HG03175 (cell line): Measurements from ENCODE around the gene TYROBP.
A peak's percentile ranks its signal among the peaks of the same experiment; 100 is the strongest.
"Not testable (repeated sequence)": the region's sequence is repeated elsewhere in the genome, so short reads cannot be mapped to it uniquely, and the experiment has no call there.

Experiments used
- ATAC-seq: cut with Tn5 transposase; IDR thresholded peaks from one replicate; pipeline ENCODE4 v1.9.1; 2021; ENCODE audit warnings: mild to moderate bottlenecking, moderate library complexity; ENCODE audit not compliant: unreplicated experiment

The TYROBP gene

GRCh38 chr19:35932291-35932936, 24.3 kb upstream of the TYROBP start:
- no peak for ATAC-seq

DNA sequence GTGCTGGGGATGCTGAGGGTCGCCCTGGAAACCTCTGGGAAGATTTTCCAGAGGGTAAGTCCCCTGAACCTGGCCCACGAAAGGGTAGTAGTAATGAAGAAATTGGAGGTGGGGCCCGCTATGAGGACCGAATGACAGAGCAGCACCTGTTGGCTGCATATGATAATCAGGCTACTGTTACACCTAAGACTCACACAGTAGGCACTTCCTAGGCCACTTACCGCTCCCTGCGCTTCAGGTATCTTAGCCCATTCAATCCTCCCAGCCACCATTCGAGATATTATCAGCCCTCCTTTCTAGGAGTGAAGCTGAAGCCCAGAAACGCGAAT, 23.7 kb upstream of the TYROBP start:
- peak; percentile 2 for ATAC-seq

DNA sequence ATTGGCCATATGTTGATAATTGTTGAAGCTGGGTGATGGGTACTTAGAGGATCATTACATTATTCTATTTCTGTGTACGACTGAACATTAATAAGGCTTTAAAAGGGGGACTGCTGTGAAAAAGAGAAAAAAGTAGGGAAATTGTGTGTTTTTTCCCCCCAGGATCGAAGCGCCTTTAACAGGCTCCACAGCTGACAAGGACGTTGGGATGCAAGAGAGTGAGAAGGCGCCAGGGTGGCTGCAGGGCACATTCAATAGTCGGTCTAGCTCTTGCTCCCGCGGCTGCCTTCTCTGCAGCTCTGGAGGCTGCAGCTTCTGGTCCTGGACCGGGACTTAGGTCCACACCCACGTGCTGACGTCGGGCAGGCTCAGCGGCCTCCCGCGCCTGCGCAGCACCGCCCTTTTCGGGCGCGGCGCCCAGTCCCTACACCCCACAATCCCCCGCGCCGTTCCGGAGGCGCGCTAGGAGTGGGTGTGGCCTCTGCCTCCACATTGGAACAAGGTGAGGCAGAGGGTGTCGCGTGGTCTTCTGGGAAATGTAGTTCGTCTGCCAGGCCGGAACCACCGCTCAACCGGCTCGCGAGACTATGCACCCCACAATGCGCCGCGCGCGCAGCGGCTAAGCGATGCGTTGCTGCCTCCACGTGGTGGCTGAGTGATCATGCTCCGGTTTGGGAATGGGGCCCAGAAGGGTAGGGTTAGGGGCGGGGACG, 23.2 kb upstream of the TYROBP start:
- peak; percentile 91 for ATAC-seq

DNA sequence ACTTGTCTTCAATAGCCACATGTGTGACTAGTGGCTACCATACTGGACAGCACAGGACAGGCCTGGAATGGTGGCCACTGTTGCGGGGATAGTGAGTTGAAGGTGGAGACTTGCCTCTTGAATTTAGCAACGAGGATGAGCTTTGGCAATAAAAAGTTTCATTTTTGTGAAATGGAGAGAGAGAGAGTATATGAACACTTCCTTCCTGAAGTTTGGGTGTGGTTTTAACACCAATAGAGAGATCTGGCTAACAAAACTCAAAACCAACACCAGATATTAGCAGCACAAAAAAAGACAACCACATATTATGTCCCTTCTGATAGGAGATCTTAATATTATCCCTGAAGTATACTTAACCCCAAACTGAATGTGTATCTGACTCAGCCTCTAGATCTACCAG, 21.8 kb upstream of the TYROBP start:
- no peak for ATAC-seq

- no peak for ATAC-seq
These were observed 20.4 kb upstream of the TYROBP start for GRCh38 chr19:35928507-35928906.

GRCh38 chr19:35925501-35925900, 17.4 kb upstream of the TYROBP start:
- ATAC-seq = no peak

DNA sequence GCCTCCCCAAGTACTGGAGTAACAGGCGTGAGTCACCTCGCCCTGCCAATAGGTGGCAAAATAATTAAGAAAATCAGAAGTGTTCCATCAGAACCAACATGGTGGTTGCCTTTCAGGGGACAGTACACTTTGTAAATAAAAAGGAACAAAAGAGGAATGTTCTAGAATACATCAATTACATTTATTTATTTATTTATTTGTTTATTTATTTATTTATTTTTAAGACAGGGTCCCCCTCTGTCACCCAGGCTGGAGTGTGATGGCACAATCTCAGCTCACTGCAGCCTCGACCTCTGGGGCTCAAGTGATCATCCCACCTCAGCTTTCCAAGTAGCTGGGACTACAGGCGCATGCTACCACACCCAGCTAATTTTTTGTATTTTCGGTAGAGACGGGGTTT, 12.9 kb upstream of the TYROBP start:
- ATAC-seq = no peak

DNA sequence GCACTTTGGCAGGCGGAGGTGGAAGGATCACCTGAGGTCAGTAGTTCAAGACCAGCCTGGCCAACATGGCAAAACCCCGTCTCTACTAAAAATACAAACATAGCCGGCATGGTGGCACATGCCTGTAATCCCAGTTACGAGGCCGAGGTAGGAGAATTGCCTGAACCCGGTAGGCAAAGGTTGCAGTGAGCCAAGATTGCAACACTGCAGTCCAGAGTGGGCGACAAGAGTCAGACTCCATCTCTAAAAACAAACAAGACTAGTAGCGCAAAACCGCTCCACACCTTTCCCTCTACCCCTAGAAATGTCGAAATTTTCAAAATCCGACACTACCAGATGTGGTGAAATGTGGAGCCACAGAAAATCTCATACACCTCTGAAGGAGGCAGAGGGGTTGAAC, 11.2 kb upstream of the TYROBP start:
- no peak for ATAC-seq

- ATAC-seq = no peak
These were observed 7.3 kb upstream of the TYROBP start for GRCh38 chr19:35915443-35915842.

DNA sequence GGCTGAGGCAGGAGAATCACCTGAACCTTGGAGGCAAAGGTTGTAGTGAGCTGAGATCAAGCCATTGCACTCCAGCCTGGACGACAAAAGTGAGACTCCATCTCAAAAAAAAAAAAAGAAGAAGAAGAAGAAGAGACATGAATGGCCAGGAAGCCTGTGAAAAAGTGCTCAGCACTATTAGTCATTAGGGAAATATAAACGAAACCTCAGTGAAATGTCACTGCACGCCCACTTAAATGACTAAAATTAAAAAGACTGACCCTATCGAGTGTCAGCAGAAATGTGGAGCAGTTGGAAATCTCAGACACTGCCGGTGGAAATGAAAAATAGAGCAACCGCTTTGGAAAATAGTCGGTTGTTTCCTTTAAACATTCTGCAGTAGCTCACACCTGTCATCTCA, 5.5 kb upstream of the TYROBP start:
- no peak for ATAC-seq

DNA sequence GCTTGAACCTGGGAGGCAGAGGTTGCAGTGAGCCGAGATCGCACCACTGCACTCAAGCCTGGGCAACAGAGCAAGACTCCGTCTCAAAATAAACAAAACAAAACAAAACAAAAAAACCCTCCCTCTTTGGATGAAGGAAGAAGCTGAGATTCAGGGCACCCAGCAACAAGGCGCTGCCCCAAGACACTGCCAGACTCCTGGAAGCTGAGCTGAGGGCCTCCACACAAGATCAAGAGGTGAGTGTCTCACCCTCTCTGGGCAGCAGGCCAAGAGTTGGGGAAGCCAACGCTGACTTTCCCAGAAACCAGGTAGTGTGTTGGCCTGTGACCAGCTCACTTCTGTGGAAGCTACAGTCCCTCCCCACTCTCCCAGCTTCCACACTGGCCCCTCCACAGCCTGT, 3.7 kb upstream of the TYROBP start:
- ATAC-seq = no peak

GRCh38 chr19:35911173-35911572, 3.1 kb upstream of the TYROBP start:
- no peak for ATAC-seq

- ATAC-seq = not testable (repeated sequence)
These were observed 2.3 kb upstream of the TYROBP start for GRCh38 chr19:35910355-35910754.

DNA sequence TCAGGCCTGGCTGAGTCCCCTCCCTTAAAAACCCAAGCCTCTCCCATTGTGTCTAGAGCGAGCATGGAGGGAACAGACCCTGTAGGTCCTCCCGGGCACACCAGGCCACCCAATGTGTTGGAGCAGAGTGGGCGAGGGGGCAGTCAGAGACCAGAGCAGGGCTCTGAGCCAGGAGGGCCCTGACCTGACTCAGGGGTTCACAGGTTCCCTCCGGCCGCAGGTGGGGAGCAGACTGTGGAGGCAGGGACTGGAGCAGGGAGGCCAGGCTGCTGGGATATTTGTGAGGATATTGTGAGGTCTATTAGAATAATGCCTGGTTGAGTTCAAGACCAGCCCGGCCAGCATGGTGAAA, 1.6 kb upstream of the TYROBP start:
- no peak for ATAC-seq

DNA sequence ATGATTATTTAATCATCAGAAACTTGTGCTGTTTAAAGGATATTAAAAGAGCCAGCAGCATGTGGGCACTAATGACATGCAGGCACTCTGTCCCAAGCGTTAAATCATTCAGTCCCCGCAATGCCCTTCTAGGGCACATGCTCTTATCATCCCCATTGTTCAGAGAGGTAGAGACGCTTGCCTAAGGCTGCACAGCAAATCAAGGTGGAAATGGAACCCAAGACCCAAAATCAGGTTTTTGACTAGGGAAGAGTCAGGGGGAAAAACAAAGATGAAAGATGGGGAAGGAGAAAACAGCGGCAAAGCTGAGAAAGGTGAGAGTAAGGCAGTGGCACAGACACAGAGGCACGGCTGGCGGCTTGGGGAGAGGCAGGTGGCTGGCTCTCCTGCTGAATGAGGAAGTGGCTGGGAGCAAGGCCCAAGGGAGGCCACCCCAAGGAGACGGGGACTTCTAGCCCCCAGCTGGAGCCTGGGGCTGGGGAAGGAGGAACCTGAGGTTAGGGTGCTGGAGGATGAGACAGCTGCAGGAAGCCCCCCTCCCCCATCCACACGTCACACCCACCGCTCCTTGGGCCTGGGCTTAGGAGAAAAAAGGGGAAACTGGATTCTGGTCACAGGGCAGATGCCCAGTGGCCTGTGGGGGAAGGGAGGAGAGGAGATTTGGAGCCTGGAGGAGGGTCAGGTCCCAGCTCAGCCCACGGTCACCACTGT, 1.0 kb upstream of the TYROBP start:
- ATAC-seq = no peak

DNA sequence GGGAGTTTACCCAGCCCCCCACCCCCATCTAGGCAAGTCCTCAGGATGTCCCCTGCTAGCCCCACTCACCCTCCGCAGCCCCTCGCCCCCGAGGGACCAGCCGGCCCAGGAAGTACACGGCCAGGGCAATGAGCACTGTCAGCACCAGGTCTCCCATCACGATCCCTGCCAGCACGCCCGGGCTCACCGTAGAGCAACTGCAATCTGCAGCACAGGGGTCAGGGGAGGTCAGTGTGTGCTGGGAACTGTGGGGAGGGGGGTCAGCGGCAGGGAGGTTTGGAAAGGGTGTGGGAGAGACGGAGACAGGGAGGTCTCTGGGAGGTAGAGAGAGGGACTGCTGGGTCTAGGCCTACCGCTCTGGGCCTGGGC, 734 bp downstream of the TYROBP start:
- no peak for ATAC-seq

DNA sequence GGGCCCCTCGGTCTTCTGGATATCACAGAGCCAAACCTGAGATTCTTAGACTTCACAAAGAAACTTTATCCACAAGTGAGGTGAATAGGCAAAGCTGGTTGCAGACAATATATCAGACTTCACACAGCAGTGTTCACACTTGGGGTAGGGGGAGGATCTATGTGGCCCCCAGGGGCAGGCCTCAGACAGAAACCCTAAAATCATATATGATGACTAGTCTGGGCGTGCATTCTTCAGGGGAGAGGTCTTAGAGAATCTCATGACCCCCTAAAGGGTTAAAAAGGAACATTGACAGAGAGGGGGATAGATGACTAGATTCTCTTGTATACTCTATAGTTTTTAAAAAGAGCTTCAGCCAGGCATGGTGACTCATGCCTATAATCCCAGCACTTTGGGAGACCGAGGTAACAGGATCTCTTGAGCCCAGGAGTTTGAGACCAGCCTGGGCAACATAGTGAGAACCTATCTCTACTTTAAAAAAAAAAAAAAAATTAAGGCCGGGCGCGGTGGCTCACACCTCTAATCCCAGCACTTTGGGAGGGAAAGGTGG, 2.8 kb downstream of the TYROBP start:
- ATAC-seq = no peak

DNA sequence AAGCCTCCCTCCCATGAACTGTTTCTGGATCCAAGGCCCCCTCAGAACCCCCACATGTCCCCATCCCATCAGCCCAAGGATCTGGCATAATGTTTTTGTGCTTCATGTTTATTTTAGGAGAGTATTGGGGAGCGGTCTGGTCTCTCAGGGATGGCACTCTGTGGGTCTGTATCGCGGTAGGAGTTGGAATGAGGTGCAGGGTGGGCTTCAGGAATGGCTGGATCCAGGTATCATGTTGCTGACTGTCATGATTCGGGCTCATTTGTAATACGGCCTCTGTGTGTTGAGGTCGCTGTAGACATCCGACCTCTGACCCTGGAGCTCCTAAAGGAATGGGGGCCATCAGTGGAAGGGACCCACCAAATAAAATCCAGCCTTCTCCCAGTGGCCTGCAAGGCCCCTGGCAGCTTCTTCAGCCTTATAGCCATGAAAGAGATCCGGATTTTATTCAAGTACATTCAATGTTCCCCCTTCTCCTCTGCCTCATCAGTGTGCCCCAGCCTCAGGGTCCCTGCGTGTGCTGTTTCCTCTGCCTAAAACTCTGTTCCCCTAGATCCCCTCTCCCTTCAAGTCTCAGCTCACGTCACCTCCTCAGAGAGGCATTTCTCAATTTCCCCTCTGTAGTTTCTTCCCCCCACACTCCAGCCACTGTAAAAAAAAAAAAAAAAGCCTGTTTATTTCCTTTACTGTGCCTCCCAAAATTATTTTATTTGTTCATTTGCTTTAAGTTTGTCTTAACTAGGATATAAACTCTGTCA, 3.6 kb downstream of the TYROBP start:
- no peak for ATAC-seq

DNA sequence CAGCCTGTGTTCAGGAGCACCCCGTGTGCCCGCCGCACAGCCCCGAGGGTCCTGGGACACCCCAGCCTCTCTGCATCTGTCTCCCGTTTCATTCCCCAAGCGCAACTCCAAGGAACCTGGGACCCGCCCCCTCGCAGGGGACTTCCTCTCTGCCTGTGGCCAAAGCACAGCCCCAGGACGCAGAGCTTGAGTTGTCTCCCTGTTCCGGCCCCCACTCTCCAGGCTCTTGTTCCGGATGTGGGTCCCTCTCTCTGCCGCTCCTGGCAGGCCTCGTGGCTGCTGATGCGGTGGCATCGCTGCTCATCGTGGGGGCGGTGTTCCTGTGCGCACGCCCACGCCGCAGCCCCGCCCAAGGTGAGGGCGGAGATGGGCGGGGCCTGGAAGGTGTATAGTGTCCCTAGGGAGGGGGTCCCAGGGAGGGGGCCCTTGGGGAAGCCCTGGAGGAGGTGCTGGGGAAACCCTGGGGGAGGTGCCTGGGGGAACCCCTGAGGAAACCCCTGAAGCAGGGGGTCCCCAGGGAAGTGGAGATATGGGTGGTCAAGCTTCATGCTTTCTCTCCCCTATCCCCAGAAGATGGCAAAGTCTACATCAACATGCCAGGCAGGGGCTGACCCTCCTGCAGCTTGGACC, 4.4 kb downstream of the TYROBP start:
- peak; percentile 46 for ATAC-seq

DNA sequence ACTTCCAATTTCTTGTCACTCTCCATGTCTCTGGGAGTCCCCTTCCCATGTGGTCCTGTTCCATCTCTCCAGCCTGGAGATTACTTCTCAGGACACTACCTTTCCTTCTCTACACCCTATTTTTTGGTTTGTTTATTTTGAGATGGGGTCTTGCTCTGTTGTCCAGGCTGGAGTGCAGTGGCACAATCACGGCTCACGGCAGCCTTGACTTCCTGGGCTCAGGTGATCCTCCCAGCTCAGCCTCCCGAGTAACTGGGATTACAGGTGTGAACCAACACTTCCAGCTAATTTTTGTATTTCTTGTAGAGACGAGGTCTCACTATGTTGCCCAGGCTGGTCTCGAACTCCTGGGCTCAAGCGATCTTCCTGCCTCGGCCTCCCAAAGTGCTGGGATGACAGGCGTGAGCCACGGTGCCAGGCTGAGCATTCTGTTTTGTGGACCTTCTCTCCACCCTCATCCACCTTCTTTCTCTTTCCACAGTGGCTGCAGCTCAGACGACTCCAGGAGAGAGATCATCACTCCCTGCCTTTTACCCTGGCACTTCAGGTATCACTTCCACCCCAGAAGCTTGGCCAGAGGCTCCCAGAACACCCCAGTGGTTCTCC, 5.1 kb downstream of the TYROBP start:
- ATAC-seq = no peak
